Vagina (tissue), 2 donors: ENCODE measurements around the gene HNRNPLL. TPM values are rescaled to one million over a fixed set of nuclear protein-coding genes. Genes with fewer than 3 reads are reported as not detected.

ENCODE experiments used
- DNase-seq, 2 donors: peaks; one replicate each; pipeline ENCODE4 v3.0.0-alpha.2; 2017; ENCODE audit errors: extremely low spot score in 2 of 2
- H3K27ac ChIP-seq: fragments of 200-600 bp; sonication (generic); one replicate; pipeline ENCODE4 v1.5.1; 2019
- H3K27me3 ChIP-seq: fragments of 200-600 bp; sonication (generic); one replicate; pipeline ENCODE4 v1.5.1; 2019
- H3K36me3 ChIP-seq, 2 donors: fragments of 200-600 bp; sonication (generic); one replicate each; pipeline ENCODE4 v1.5.1; 2017 to 2019
- H3K4me1 ChIP-seq: fragments of 200-600 bp; sonication (generic); one replicate; pipeline ENCODE4 v1.5.1; 2019
- H3K4me3 ChIP-seq, 2 donors: fragments of 200-600 bp; sonication (generic); 1 replicate in 1 of 2; 2 replicates in 1 of 2; pipeline ENCODE4 v1.5.1; 2016 to 2019
- H3K9me3 ChIP-seq: fragments of 200-600 bp; sonication (generic); one replicate; pipeline ENCODE4 v1.5.1; 2019
- CTCF ChIP-seq, 3 experiments: fragments of 450-650 bp in 2 of 3; fragments of 200-600 bp in 1 of 3; sonication (generic) in 1 of 3; IDR thresholded peaks; one replicate each; pipeline ENCODE4 v1.5.1; 2017 to 2019; ENCODE audit warnings: antibody characterized with exemption in 3 of 3, mild to moderate bottlenecking in 2 of 3, moderate library complexity in 2 of 3
- POLR2A ChIP-seq, 2 donors: fragments of 450-650 bp; IDR thresholded peaks; one replicate each; pipeline ENCODE4 v1.6.1; 2017; ENCODE audit warnings: antibody characterized with exemption in 2 of 2, mild to moderate bottlenecking in 2 of 2, moderate library complexity in 2 of 2
- POLR2AphosphoS5 ChIP-seq, 2 donors: sonication (generic); formaldehyde crosslinking; IDR thresholded peaks; one replicate each; pipeline ENCODE4 v1.9.0; 2017; ENCODE audit warnings: antibody characterized with exemption in 2 of 2, mild to moderate bottlenecking in 2 of 2, low read depth in 1 of 2; ENCODE audit not compliant: insufficient read depth in 1 of 2
- intact Hi-C: fragments of 100-400 bp; cut with DNase I; formaldehyde crosslinking; loops from one replicate; pipeline ENCODE4 v1.15.1; 2023
- total RNA-seq: library from RNA; depleted of rRNA; stranded (reverse); fragments of >200 nt; gene quantifications from one replicate; pipeline ENCODE4 v1.2.3, GENCODE V29; 2016

HNRNPLL gene
- total RNA-seq, 1 donor from 2014 or later, result 33.9 TPM

- no peak for DNase-seq
- H3K27ac ChIP-seq, result peak overlapping the region; percentile 98
- intact Hi-C loops, result no loop called here
- peak overlapping the region; percentile 87 to 96 for H3K4me3 ChIP-seq
- H3K9me3 ChIP-seq, result no peaks in the 10 kb centered on the region
- H3K27me3 ChIP-seq, result no peaks in the 10 kb centered on the region
- TF ChIP-seq POLR2A (IDR thresholded peaks at IDR 0.05), result no peak
- TF ChIP-seq POLR2AphosphoS5 (IDR thresholded peaks at IDR 0.05; ENCODE audit: insufficient read depth in 1 of 2, low read depth in 1 of 2), result no peak
- TF ChIP-seq CTCF (IDR thresholded peaks at IDR 0.05), result no peak
- no peaks in the 10 kb centered on the region for H3K36me3 ChIP-seq
- peaks cover 52% of the 10 kb centered on the region for H3K4me1 ChIP-seq
Measured at GRCh38 chr2:38599706-38600105, 3.0 kb downstream of the HNRNPLL start.

GRCh38 chr2:38598991-38599295 is 3.8 kb downstream of the HNRNPLL start:
- no peak overlapping the region for H3K27ac ChIP-seq
- intact Hi-C loops, result no loop called here
- DNase-seq, result no peak
- H3K36me3 ChIP-seq, result no peaks in the 10 kb centered on the region
- TF ChIP-seq CTCF (IDR thresholded peaks at IDR 0.05), result no peak
- no peak for TF ChIP-seq POLR2A (IDR thresholded peaks at IDR 0.05)
- TF ChIP-seq POLR2AphosphoS5 (IDR thresholded peaks at IDR 0.05; ENCODE audit: insufficient read depth in 1 of 2, low read depth in 1 of 2), result no peak
- H3K4me3 ChIP-seq, result no peak overlapping the region
- no peaks in the 10 kb centered on the region for H3K9me3 ChIP-seq
- peaks cover 52% of the 10 kb centered on the region for H3K4me1 ChIP-seq
- H3K27me3 ChIP-seq, result no peaks in the 10 kb centered on the region

- no peak for DNase-seq
- no peaks in the 10 kb centered on the region for H3K27me3 ChIP-seq
- H3K27ac ChIP-seq, result no peak overlapping the region
- H3K36me3 ChIP-seq, result no peaks in the 10 kb centered on the region
- peaks cover 52% of the 10 kb centered on the region for H3K4me1 ChIP-seq
- H3K4me3 ChIP-seq, result no peak overlapping the region
- TF ChIP-seq POLR2AphosphoS5 (IDR thresholded peaks at IDR 0.05; ENCODE audit: insufficient read depth in 1 of 2, low read depth in 1 of 2), result no peak
- TF ChIP-seq CTCF (IDR thresholded peaks at IDR 0.05), result no peak
- no peak for TF ChIP-seq POLR2A (IDR thresholded peaks at IDR 0.05)
- intact Hi-C loops, result no loop called here
- H3K9me3 ChIP-seq, result no peaks in the 10 kb centered on the region
Measured at GRCh38 chr2:38598200-38598990, 4.3 kb downstream of the HNRNPLL start.

GRCh38 chr2:38597115-38597514 is 5.6 kb downstream of the HNRNPLL start:
- Histone ChIP-seq H3K27ac (no peak overlapping the region), H3K4me1 (peaks cover 57% of the 10 kb centered on the region), H3K4me3 (no peak overlapping the region), H3K9me3 (no peaks in the 10 kb centered on the region), H3K27me3 (no peaks in the 10 kb centered on the region), H3K36me3 (no peaks in the 10 kb centered on the region)
- intact Hi-C loops, result no loop called here
- no peak for DNase-seq
- TF ChIP-seq CTCF (IDR thresholded peaks at IDR 0.05), result no peak
- no peak for TF ChIP-seq POLR2AphosphoS5 (IDR thresholded peaks at IDR 0.05; ENCODE audit: insufficient read depth in 1 of 2, low read depth in 1 of 2)
- no peak for TF ChIP-seq POLR2A (IDR thresholded peaks at IDR 0.05)

- no peak overlapping the region for H3K4me3 ChIP-seq
- intact Hi-C loops, result no loop called here
- no peaks in the 10 kb centered on the region for H3K27me3 ChIP-seq
- TF ChIP-seq POLR2AphosphoS5 (IDR thresholded peaks at IDR 0.05; ENCODE audit: insufficient read depth in 1 of 2, low read depth in 1 of 2) (no peak), CTCF (IDR thresholded peaks at IDR 0.05) (no peak), POLR2A (IDR thresholded peaks at IDR 0.05) (no peak)
- no peaks in the 10 kb centered on the region for H3K36me3 ChIP-seq
- H3K27ac ChIP-seq, result no peak overlapping the region
- H3K9me3 ChIP-seq, result no peaks in the 10 kb centered on the region
- no peak for DNase-seq
- H3K4me1 ChIP-seq, result peaks cover 62% of the 10 kb centered on the region
Measured at GRCh38 chr2:38596229-38596628, 6.5 kb downstream of the HNRNPLL start.
